SK-N-MC (cell line): Measurements from ENCODE around the gene POTEJ.
"Not testable (repeated sequence)": the region's sequence is repeated elsewhere in the genome, so short reads cannot be mapped to it uniquely, and the experiment has no call there.

ENCODE experiments used
- EZH2 ChIP-seq: fragments of 200-600 bp; sonication (generic); IDR thresholded peaks from one replicate; pipeline ENCODE4 v1.6.1; 2017; ENCODE audit warnings: antibody characterized with exemption
- POLR2AphosphoS5 ChIP-seq: IDR thresholded peaks from 2 replicates; pipeline ENCODE4 v1.6.1; 2012; ENCODE audit warnings: mild to moderate bottlenecking, low read depth, low read length, borderline replicate concordance

GRCh38 chr2:130592791-130593414 lies 18.3 kb upstream of the POTEJ start:
- TF ChIP-seq EZH2, POLR2AphosphoS5: not testable (repeated sequence)
